GM12878 (cell line): Measurements from ENCODE around the gene METRNL. TPM values are rescaled to one million over a fixed set of nuclear protein-coding genes. Genes with fewer than 3 reads are reported as not detected.
"Not testable (repeated sequence)": the region's sequence is repeated elsewhere in the genome, so short reads cannot be mapped to it uniquely, and the experiment has no call there.

Experiments used
- ATAC-seq: fragments of 200-7000 bp; cut with Tn5 transposase; 3 replicates; pipeline ENCODE4 v1.9.1; 2020; ENCODE audit warnings: mild to moderate bottlenecking, moderate library complexity
- BruUV-seq: library from RNA; stranded (reverse); fragments of 400-500 nt; replicated peaks from 2 replicates; lab custom pipeline; 2021; lab: Mats Ljungman, UMichigan
- CTCF ChIA-PET: fragments of 300-600 bp; sonication (Branson Sonifier 250); formaldehyde crosslinking; extraction: SDS; loops from one replicate; lab custom pipeline; 2021; ENCODE audit warnings: inconsistent platforms; lab: Yijun Ruan, JAX
- POLR2A ChIA-PET: fragments of 350-600 bp; formaldehyde crosslinking; extraction: SDS; loops from one replicate; lab custom pipeline; 2021; ENCODE audit warnings: inconsistent platforms; lab: Charles Lee
- RAD21 ChIA-PET: fragments of 300-600 bp; sonication (Branson Sonifier 250); formaldehyde crosslinking; loops from one replicate; lab custom pipeline; 2023; ENCODE audit warnings: antibody characterized with exemption; ENCODE audit not compliant: unreplicated experiment; lab: Charles Lee
- SMC1A ChIA-PET: fragments of 300-600 bp; sonication (Branson Sonifier 250); formaldehyde crosslinking; loops from one replicate; lab custom pipeline; 2023; ENCODE audit not compliant: unreplicated experiment, uncharacterized antibody; lab: Charles Lee
- DNase-seq: peaks from one replicate; pipeline ENCODE4 v3.0.0-alpha.2; 2011; ENCODE audit warnings: low read depth, low spot score
- FAIRE-seq: peaks from 3 replicates; lab custom pipeline; 2011; peaks lifted over from hg19 to GRCh38; lab: Jason Lieb, UNC
- H2AFZ ChIP-seq: 2 replicates; pipeline ENCODE4 v1.6.0; 2011; ENCODE audit warnings: low read depth, low read length, control low read depth; ENCODE audit not compliant: control insufficient read depth
- H3K27ac ChIP-seq: 2 replicates; pipeline ENCODE4 v1.5.1; 2011; ENCODE audit warnings: control low read depth; ENCODE audit not compliant: control insufficient read depth, insufficient read depth
- H3K27me3 ChIP-seq, 2 experiments: replicated peaks in 1 of 2; 2 replicates each; pipeline versions ENCODE4 v1.6.0 to v1.6.1; 2011; ENCODE audit warnings: low read length in 1 of 2; ENCODE audit not compliant: control insufficient read depth in 2 of 2, insufficient read depth in 2 of 2
- H3K36me3 ChIP-seq, 2 experiments: 2 replicates each; pipeline ENCODE4 v1.5.1; 2011; ENCODE audit warnings: low read length in 1 of 2; ENCODE audit not compliant: control insufficient read depth in 2 of 2, insufficient read depth in 2 of 2
- H3K4me1 ChIP-seq: 2 replicates; pipeline ENCODE4 v1.6.1; 2011; ENCODE audit warnings: mild to moderate bottlenecking, low read length, moderate library complexity, mixed read lengths; ENCODE audit not compliant: control insufficient read depth, insufficient read depth
- H3K4me2 ChIP-seq: 2 replicates; pipeline ENCODE4 v1.6.0; 2011; ENCODE audit warnings: control low read depth; ENCODE audit not compliant: control insufficient read depth, insufficient read depth
- H3K4me3 ChIP-seq: fragments of 200-600 bp; sonication (generic); 2 replicates; pipeline ENCODE4 v1.5.1; 2016
- H3K79me2 ChIP-seq: 2 replicates; pipeline ENCODE4 v1.6.0; 2011; ENCODE audit warnings: low read length; ENCODE audit not compliant: control insufficient read depth, insufficient read depth
- H3K9ac ChIP-seq: 2 replicates; pipeline ENCODE4 v1.8.0; 2011; ENCODE audit warnings: low read length, control low read depth, mixed read lengths; ENCODE audit not compliant: control insufficient read depth, insufficient read depth
- H3K9me3 ChIP-seq: replicated peaks from 3 replicates; pipeline ENCODE4 v1.5.1; 2011; ENCODE audit warnings: mild to moderate bottlenecking, low read length; ENCODE audit not compliant: control insufficient read depth, insufficient read depth
- H4K20me1 ChIP-seq: 2 replicates; pipeline ENCODE4 v1.6.0; 2011; ENCODE audit not compliant: control insufficient read depth, insufficient read depth
- CBX5 ChIP-seq: sonication (generic); IDR thresholded peaks from 2 replicates; pipeline ENCODE4 v1.6.1; 2016; ENCODE audit warnings: low read depth, moderate library complexity, mild to moderate bottlenecking, inconsistent platforms
- HDGF ChIP-seq: fragments of 450-650 bp; IDR thresholded peaks from 2 replicates; pipeline ENCODE4 v1.6.1; 2016; ENCODE audit warnings: antibody characterized with exemption
- IKZF2 ChIP-seq, 2 experiments: fragments of 450-650 bp; IDR thresholded peaks; 2 replicates each; pipeline ENCODE4 v1.6.1; 2017; ENCODE audit warnings: mild to moderate bottlenecking in 2 of 2, moderate library complexity in 2 of 2
- POLR2AphosphoS5 ChIP-seq: IDR thresholded peaks from 2 replicates; pipeline ENCODE4 v1.6.1; 2011; ENCODE audit warnings: mild to moderate bottlenecking, low read length, inconsistent platforms
- STAT1 ChIP-seq: fragments of 450-650 bp; conservative IDR thresholded peaks from 2 replicates; pipeline ENCODE4 v1.6.1; 2014; ENCODE audit warnings: antibody characterized with exemption, mild to moderate bottlenecking
- ZNF274 ChIP-seq: IDR thresholded peaks from one replicate; pipeline ENCODE4 v1.8.0; 2011; ENCODE audit not compliant: insufficient read length, insufficient read depth
- ZNF384 ChIP-seq: IDR thresholded peaks from 2 replicates; pipeline ENCODE4 v1.6.1; 2012; ENCODE audit warnings: low read depth, mild to moderate bottlenecking, low read length, improper control_type of control experiment, borderline replicate concordance
- WGBS: methylation state at CpG from one replicate; pipeline ENCODE4 v1.1.6; 2016; ENCODE audit warnings: low lambda C conversion rate; ENCODE audit not compliant: insufficient replicate concordance, insufficient coverage; ENCODE audit errors: missing lambda C conversion rate; 5-methylcytosine and 5-hydroxymethylcytosine counted together
- in situ Hi-C: fragments of 300-500 bp; cut with MboI; formaldehyde crosslinking; loops from 9 replicates; pipeline ENCODE4 v1.14.3; 2018; ENCODE audit warnings: mixed read lengths
- intact Hi-C: fragments of 100-400 bp; cut with micrococcal nuclease; formaldehyde crosslinking; loops from one replicate; pipeline ENCODE4 v1.14.2; 2022; ENCODE audit not compliant: unreplicated experiment
- polyA plus RNA-seq, 11 experiments: library from polyadenylated mRNA; depleted of rRNA in 4 of 11; unstranded in 6 of 11; stranded (reverse) in 5 of 11; fragments of >200 nt; fragmentation: Nextera tagmentation in 4 of 11; fragmentation: Illumina TruSeq in 1 of 11; extraction: Ambion mirVana in 4 of 11; extraction: Trizol in 1 of 11; gene quantifications; 1 replicate in 1 of 11; 2 replicates in 10 of 11; pipeline versions ENCODE4 v1.2.1 to v1.2.3, GENCODE V29; 2011 to 2016; ENCODE audit warnings: inconsistent platforms in 2 of 11, missing spikeins in 2 of 11, low read depth in 1 of 11
- total RNA-seq, 4 experiments: library from RNA; depleted of rRNA in 3 of 4; stranded (reverse); fragments of >200 nt in 3 of 4; fragmentation: Illumina TruSeq in 1 of 4; extraction: Trizol in 1 of 4; gene quantifications; 2 replicates each; pipeline versions ENCODE4 v1.2.1 to v1.2.3, GENCODE V29; 2013 to 2021
- TF ChIP-seq, protein P1 (sequence below): fragments of 450-650 bp; IDR thresholded peaks from 2 replicates; pipeline ENCODE4 v1.6.1; 2017; ENCODE audit warnings: mild to moderate bottlenecking
- TF ChIP-seq, protein P2 (sequence below): IDR thresholded peaks from 2 replicates; pipeline ENCODE4 v1.6.1; 2011; ENCODE audit warnings: low read depth, mild to moderate bottlenecking, low read length, moderate library complexity, borderline replicate concordance; ENCODE audit errors: extremely low read depth
- TF ChIP-seq, protein P3 (sequence below): IDR thresholded peaks from 2 replicates; pipeline ENCODE4 v1.6.1; 2012; ENCODE audit warnings: improper control_type of control experiment, low read depth, low read length; ENCODE audit not compliant: insufficient replicate concordance

Gene METRNL
- total and polyA plus RNA-seq, 10 of the 15 experiments (the other 5 are each of a cell fraction or from before 2014, with no cell fraction given), result 0.05 to 3.7 (median 0.48) TPM; not detected in 2

DNA sequence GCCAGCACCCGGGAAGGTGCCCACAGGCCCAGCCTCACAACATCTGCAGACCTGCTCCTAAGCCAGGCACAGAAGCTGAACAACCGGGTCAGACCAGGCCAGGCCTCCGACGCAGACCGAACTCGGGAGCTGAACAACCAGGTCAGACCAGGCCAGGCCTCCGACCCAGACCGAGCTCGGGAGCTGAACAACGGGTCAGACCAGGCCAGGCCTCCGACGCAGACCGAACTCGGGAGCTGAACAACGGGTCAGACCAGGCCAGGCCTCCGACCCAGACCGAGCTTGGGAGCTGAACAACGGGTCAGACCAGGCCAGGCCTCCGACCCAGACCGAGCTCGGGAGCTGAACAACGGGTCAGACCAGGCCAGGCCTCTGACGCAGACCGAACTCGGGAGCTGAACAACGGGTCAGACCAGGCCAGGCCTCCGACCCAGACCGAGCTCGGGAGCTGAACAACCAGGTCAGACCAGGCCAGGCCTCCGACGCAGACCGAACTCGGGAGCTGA, 47.4 kb upstream of the METRNL start:
- H3K79me2 ChIP-seq, intact Hi-C loops, H3K4me2 ChIP-seq, POLR2A ChIA-PET, H2AFZ ChIP-seq, H3K4me1 ChIP-seq, CTCF ChIA-PET, H3K4me3 ChIP-seq, FAIRE-seq, SMC1A ChIA-PET, DNase-seq, BruUV-seq, H3K27ac ChIP-seq, H3K9me3 ChIP-seq, H3K36me3 ChIP-seq, ATAC-seq, H3K27me3 ChIP-seq, H3K9ac ChIP-seq, in situ Hi-C loops, RAD21 ChIA-PET, H4K20me1 ChIP-seq: not testable (repeated sequence)
- WGBS, result 88% methylated on average over 15 of the region's 33 CpGs

DNA sequence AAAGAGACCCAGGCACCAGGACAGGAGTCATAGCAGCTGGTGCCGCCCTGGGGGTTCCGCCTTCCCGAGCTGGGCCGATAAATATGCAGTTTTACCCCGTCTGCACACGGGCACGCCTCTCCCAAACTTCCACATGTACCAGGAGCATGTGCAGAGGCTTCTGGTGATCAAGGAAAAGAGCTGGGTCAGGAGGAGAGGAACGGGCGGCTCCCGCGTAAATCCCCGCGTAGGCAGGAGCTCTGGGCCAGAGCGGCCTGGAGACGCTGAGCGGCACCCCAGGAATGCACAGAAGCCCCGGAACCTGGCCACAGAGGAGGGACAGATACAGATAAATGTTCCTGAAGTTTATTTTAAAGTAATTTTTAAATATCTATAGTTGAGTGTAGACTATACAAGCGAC, 46.6 kb upstream of the METRNL start:
- H3K79me2 ChIP-seq, result no peaks in the 10 kb centered on the region
- in situ Hi-C loops (no loop called here), intact Hi-C loops (no loop called here)
- no peak overlapping the region for H3K9ac ChIP-seq
- no peak overlapping the region for H3K27ac ChIP-seq
- FAIRE-seq (no peak), DNase-seq (no peak), ATAC-seq (no peak)
- POLR2A ChIA-PET, result no interaction called here
- H4K20me1 ChIP-seq, result no peaks in the 10 kb centered on the region
- SMC1A ChIA-PET, result no interaction called here
- peaks cover 0 to 2% of the 10 kb centered on the region in 2 experiments; a peak in 2 of 4 replicates for H3K36me3 ChIP-seq
- no peak overlapping the region for H3K4me2 ChIP-seq
- 97% methylated on average over 18 of the region's 18 CpGs for WGBS
- BruUV-seq, result no TSS peak
- H2AFZ ChIP-seq, result no peak overlapping the region
- H3K4me1 ChIP-seq, result no peaks in the 10 kb centered on the region
- no peak overlapping the region for H3K4me3 ChIP-seq
- H3K27me3 ChIP-seq, result no peaks in the 10 kb centered on the region
- CTCF ChIA-PET, result interaction anchor here (0.7 kb wide), 1 partner anchor 69 kb away, joined by 3 read pairs; no protein-coding TSS in a partner anchor
- H3K9me3 ChIP-seq, result no peaks in the 10 kb centered on the region; the same call in 1 of the 3 replicates
- RAD21 ChIA-PET, result no interaction called here
- TF ChIP-seq HDGF (no peak), ZNF384 (no peak), ZNF274 (no peak), STAT1 (no peak), CBX5 (no peak), POLR2AphosphoS5 (no peak), IKZF2 (IDR thresholded peaks at IDR 0.05) (no peak)
- TF ChIP-seq, protein P1, sequence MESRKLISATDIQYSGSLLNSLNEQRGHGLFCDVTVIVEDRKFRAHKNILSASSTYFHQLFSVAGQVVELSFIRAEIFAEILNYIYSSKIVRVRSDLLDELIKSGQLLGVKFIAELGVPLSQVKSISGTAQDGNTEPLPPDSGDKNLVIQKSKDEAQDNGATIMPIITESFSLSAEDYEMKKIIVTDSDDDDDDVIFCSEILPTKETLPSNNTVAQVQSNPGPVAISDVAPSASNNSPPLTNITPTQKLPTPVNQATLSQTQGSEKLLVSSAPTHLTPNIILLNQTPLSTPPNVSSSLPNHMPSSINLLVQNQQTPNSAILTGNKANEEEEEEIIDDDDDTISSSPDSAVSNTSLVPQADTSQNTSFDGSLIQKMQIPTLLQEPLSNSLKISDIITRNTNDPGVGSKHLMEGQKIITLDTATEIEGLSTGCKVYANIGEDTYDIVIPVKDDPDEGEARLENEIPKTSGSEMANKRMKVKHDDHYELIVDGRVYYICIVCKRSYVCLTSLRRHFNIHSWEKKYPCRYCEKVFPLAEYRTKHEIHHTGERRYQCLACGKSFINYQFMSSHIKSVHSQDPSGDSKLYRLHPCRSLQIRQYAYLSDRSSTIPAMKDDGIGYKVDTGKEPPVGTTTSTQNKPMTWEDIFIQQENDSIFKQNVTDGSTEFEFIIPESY, result no peak
- TF ChIP-seq, protein P2, sequence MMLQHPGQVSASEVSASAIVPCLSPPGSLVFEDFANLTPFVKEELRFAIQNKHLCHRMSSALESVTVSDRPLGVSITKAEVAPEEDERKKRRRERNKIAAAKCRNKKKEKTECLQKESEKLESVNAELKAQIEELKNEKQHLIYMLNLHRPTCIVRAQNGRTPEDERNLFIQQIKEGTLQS, result no peak
- TF ChIP-seq, protein P3, sequence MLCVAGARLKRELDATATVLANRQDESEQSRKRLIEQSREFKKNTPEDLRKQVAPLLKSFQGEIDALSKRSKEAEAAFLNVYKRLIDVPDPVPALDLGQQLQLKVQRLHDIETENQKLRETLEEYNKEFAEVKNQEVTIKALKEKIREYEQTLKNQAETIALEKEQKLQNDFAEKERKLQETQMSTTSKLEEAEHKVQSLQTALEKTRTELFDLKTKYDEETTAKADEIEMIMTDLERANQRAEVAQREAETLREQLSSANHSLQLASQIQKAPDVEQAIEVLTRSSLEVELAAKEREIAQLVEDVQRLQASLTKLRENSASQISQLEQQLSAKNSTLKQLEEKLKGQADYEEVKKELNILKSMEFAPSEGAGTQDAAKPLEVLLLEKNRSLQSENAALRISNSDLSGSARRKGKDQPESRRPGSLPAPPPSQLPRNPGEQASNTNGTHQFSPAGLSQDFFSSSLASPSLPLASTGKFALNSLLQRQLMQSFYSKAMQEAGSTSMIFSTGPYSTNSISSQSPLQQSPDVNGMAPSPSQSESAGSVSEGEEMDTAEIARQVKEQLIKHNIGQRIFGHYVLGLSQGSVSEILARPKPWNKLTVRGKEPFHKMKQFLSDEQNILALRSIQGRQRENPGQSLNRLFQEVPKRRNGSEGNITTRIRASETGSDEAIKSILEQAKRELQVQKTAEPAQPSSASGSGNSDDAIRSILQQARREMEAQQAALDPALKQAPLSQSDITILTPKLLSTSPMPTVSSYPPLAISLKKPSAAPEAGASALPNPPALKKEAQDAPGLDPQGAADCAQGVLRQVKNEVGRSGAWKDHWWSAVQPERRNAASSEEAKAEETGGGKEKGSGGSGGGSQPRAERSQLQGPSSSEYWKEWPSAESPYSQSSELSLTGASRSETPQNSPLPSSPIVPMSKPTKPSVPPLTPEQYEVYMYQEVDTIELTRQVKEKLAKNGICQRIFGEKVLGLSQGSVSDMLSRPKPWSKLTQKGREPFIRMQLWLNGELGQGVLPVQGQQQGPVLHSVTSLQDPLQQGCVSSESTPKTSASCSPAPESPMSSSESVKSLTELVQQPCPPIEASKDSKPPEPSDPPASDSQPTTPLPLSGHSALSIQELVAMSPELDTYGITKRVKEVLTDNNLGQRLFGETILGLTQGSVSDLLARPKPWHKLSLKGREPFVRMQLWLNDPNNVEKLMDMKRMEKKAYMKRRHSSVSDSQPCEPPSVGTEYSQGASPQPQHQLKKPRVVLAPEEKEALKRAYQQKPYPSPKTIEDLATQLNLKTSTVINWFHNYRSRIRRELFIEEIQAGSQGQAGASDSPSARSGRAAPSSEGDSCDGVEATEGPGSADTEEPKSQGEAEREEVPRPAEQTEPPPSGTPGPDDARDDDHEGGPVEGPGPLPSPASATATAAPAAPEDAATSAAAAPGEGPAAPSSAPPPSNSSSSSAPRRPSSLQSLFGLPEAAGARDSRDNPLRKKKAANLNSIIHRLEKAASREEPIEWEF, result no peak
